SK-N-SH (cell line): ENCODE results near the gene UNK. TPM values are rescaled to one million over a fixed set of nuclear protein-coding genes. Genes with fewer than 3 reads are reported as not detected.

Source experiments
- CTCF ChIA-PET: fragments of 300-600, 350-600 bp; formaldehyde crosslinking; extraction: SDS; loops from one replicate; lab custom pipeline; 2021; lab: Yijun Ruan, JAX
- POLR2A ChIA-PET: fragments of 350-600 bp; sonication (Branson Sonifier 250); formaldehyde crosslinking; extraction: SDS; loops from one replicate; lab custom pipeline; 2020; ENCODE audit warnings: antibody characterized with exemption, inconsistent platforms; lab: Yijun Ruan, JAX
- DNase-seq: peaks from one replicate; pipeline ENCODE4 v3.0.0; 2012
- H2AFZ ChIP-seq: fragments of 200-600 bp; sonication (generic); 2 replicates; pipeline ENCODE4 v1.8.1; 2016; ENCODE audit warnings: antibody characterized with exemption, mild to moderate bottlenecking, low read depth
- H3F3A ChIP-seq: fragments of 200-600 bp; sonication (generic); replicated peaks from 2 replicates; pipeline ENCODE3; 2016; ENCODE audit warnings: antibody characterized with exemption, mild to moderate bottlenecking; ENCODE audit not compliant: insufficient read depth
- H3K27ac ChIP-seq, 2 experiments: fragments of 200-500 bp in 1 of 2; fragments of 200-600 bp in 1 of 2; sonication (Bioruptor generic) in 1 of 2; sonication (generic), shearing (Covaris generic) in 1 of 2; 2 replicates each; pipeline versions ENCODE4 v1.5.1 to v1.6.1; 2014 to 2016; ENCODE audit warnings: low read depth in 2 of 2, inconsistent platforms in 1 of 2, low read length in 1 of 2, mild to moderate bottlenecking in 1 of 2, mixed read lengths in 1 of 2
- H3K27me3 ChIP-seq: fragments of 200-600 bp; sonication (generic), shearing (Covaris generic); 2 replicates; pipeline ENCODE4 v1.6.1; 2016; ENCODE audit warnings: mixed run types; ENCODE audit not compliant: insufficient read depth
- H3K36me3 ChIP-seq, 2 experiments: fragments of 200-500 bp in 1 of 2; fragments of 200-600 bp in 1 of 2; sonication (Bioruptor generic) in 1 of 2; sonication (generic) in 1 of 2; replicated peaks in 1 of 2; 2 replicates each; pipeline versions ENCODE3 to v1.5.1; 2014 to 2016; ENCODE audit warnings: low read length in 1 of 2, mild to moderate bottlenecking in 1 of 2; ENCODE audit not compliant: insufficient read depth in 2 of 2, control insufficient read depth in 1 of 2
- H3K4me1 ChIP-seq, 2 experiments: fragments of 200-500 bp in 1 of 2; fragments of 200-600 bp in 1 of 2; sonication (Bioruptor generic) in 1 of 2; sonication (generic), shearing (Covaris generic) in 1 of 2; 2 replicates each; pipeline versions ENCODE4 v1.5.1 to v1.6.1; 2014 to 2016; ENCODE audit warnings: low read depth in 1 of 2, low read length in 1 of 2, mixed run types in 1 of 2; ENCODE audit not compliant: insufficient read depth in 2 of 2, control insufficient read depth in 1 of 2
- H3K4me2 ChIP-seq: fragments of 200-600 bp; sonication (generic), shearing (Covaris generic); 2 replicates; pipeline ENCODE4 v1.6.1; 2017; ENCODE audit warnings: mixed run types
- H3K4me3 ChIP-seq, 2 experiments: fragments of 200-500 bp in 1 of 2; fragments of 200-600 bp in 1 of 2; sonication (Bioruptor generic) in 1 of 2; sonication (generic), shearing (Covaris generic) in 1 of 2; 2 replicates each; pipeline versions ENCODE4 v1.5.1 to v1.8.1; 2014 to 2016; ENCODE audit warnings: low read depth in 2 of 2, inconsistent platforms in 1 of 2, low read length in 1 of 2, mild to moderate bottlenecking in 1 of 2, mixed read lengths in 1 of 2, moderate library complexity in 1 of 2
- H3K79me2 ChIP-seq: fragments of 200-600 bp; sonication (generic); 2 replicates; pipeline ENCODE4 v1.8.1; 2017; ENCODE audit warnings: mild to moderate bottlenecking; ENCODE audit not compliant: insufficient read depth
- H3K9ac ChIP-seq: fragments of 200-600 bp; sonication (generic); 2 replicates; pipeline ENCODE4 v1.6.1; 2017; ENCODE audit warnings: mixed run types
- H3K9me2 ChIP-seq: fragments of 200-600 bp; sonication (generic); 2 replicates; pipeline ENCODE4 v1.6.1; 2017; ENCODE audit warnings: mixed run types
- H3K9me3 ChIP-seq: fragments of 200-600 bp; sonication (generic); 2 replicates; pipeline ENCODE4 v1.6.1; 2017; ENCODE audit warnings: mixed run types, mild to moderate bottlenecking, moderate library complexity
- H4K20me1 ChIP-seq: fragments of 200-600 bp; sonication (generic); 2 replicates; pipeline ENCODE4 v1.6.1; 2017; ENCODE audit warnings: mild to moderate bottlenecking, mixed run types; ENCODE audit not compliant: insufficient read depth
- CHD2 ChIP-seq: fragments of 150-350 bp; IDR thresholded peaks from 2 replicates; pipeline ENCODE4 v1.6.1; 2018; ENCODE audit warnings: low read length; ENCODE audit not compliant: partially characterized antibody
- FOXJ3 ChIP-seq: sonication (generic); formaldehyde crosslinking; IDR thresholded peaks from 2 replicates; pipeline ENCODE4 v1.5.1; 2020; ENCODE audit warnings: mild to moderate bottlenecking, missing genetic modification reagents
- FOXM1 ChIP-seq: IDR thresholded peaks from 2 replicates; pipeline ENCODE4 v1.4.0; 2012; ENCODE audit warnings: low read depth, mild to moderate bottlenecking
- IRF3 ChIP-seq: fragments of 150-350 bp; IDR thresholded peaks from 2 replicates; pipeline ENCODE4 v1.6.1; 2016; ENCODE audit warnings: mild to moderate bottlenecking, low read depth, low read length
- JUND ChIP-seq: IDR thresholded peaks from 2 replicates; pipeline ENCODE4 v1.4.0; 2012
- MEF2A ChIP-seq: IDR thresholded peaks from 2 replicates; pipeline ENCODE4 v1.4.0; 2012; ENCODE audit warnings: low read depth, borderline replicate concordance
- NFIC ChIP-seq: IDR thresholded peaks from 2 replicates; pipeline ENCODE4 v1.4.0; 2012; ENCODE audit warnings: borderline replicate concordance
- NRF1 ChIP-seq: IDR thresholded peaks from 2 replicates; pipeline ENCODE4 v1.6.1; 2012; ENCODE audit warnings: low read depth, mild to moderate bottlenecking, low read length
- PBX3 ChIP-seq: IDR thresholded peaks from 2 replicates; pipeline ENCODE4; 2012
- POLR2AphosphoS5 ChIP-seq: IDR thresholded peaks from 2 replicates; pipeline ENCODE4 v1.6.1; 2012; ENCODE audit warnings: low read depth, low read length
- RCOR1 ChIP-seq: fragments of 150-350 bp; IDR thresholded peaks from 2 replicates; pipeline ENCODE4 v1.6.1; 2017; ENCODE audit warnings: antibody characterized with exemption, low read length
- RFX5 ChIP-seq: IDR thresholded peaks from 2 replicates; pipeline ENCODE4 v1.6.1; 2012; ENCODE audit warnings: mild to moderate bottlenecking, improper control_type of control experiment, low read length
- RXRA ChIP-seq: IDR thresholded peaks from 2 replicates; pipeline ENCODE4 v1.4.0; 2012; ENCODE audit warnings: low read depth, mild to moderate bottlenecking, borderline replicate concordance
- SIN3A ChIP-seq: IDR thresholded peaks from 2 replicates; pipeline ENCODE4 v1.6.1; 2012; ENCODE audit warnings: low read depth, mild to moderate bottlenecking, low read length, moderate library complexity, borderline replicate concordance
- SMC3 ChIP-seq: IDR thresholded peaks from 2 replicates; pipeline ENCODE4 v1.6.1; 2012; ENCODE audit warnings: low read depth, low read length, improper control_type of control experiment
- TCF12 ChIP-seq: IDR thresholded peaks from 2 replicates; pipeline ENCODE4 v1.4.0; 2012
- USF2 ChIP-seq: fragments of 150-350 bp; IDR thresholded peaks from 2 replicates; pipeline ENCODE4 v1.6.1; 2017; ENCODE audit warnings: antibody characterized with exemption, low read length, low read depth, borderline replicate concordance
- YY1 ChIP-seq: IDR thresholded peaks from 2 replicates; pipeline ENCODE4 v1.4.0; 2012; ENCODE audit warnings: low read depth, mild to moderate bottlenecking
- ZBTB33 ChIP-seq: IDR thresholded peaks from 2 replicates; pipeline ENCODE4 v1.4.0; 2012; ENCODE audit warnings: low read depth, borderline replicate concordance
- WGBS: methylation state at CpG from one replicate; pipeline ENCODE4 v1.1.6; 2017; ENCODE audit warnings: low lambda C conversion rate; 5-methylcytosine and 5-hydroxymethylcytosine counted together
- polyA plus RNA-seq, 3 experiments: library from polyadenylated mRNA; depleted of rRNA; stranded (reverse); fragments of >200 nt; gene quantifications; 2 replicates each; pipeline ENCODE4 v1.2.3, GENCODE V29; 2012

UNK gene
- polyA plus RNA-seq, 1 of the 3 experiments (the other 2 are of a cell fraction), result 24.8 TPM

- no peak overlapping the region for H3K9ac ChIP-seq
- no peaks in the 10 kb centered on the region for H3K9me3 ChIP-seq
- no peaks in the 10 kb centered on the region for H4K20me1 ChIP-seq
- no peak overlapping the region for H3K4me3 ChIP-seq
- H2AFZ ChIP-seq, result no peak overlapping the region
- no peaks in the 10 kb centered on the region for H3F3A ChIP-seq
- H3K27ac ChIP-seq, result peak overlapping the region in 1 of 2 experiments; percentile 30; a peak in 1 of 4 replicates
- no peaks in the 10 kb centered on the region for H3K27me3 ChIP-seq
- H3K36me3 ChIP-seq, result peaks cover 5 to 26% of the 10 kb centered on the region in 2 experiments
- peaks cover 0 to 6% of the 10 kb centered on the region in 2 experiments; a peak in 1 of 4 replicates for H3K4me1 ChIP-seq
- peak; percentile 27 for DNase-seq
- H3K9me2 ChIP-seq, result no peaks in the 10 kb centered on the region
- POLR2A ChIA-PET, result interaction anchor here (0.9 to 2.4 kb wide), 7 partner anchors 10 to 33 kb away, joined by 3 to 12 read pairs (median 3); partner anchors contain the start of gene UNK
- no peak for TF ChIP-seq FOXJ3 (CRISPR knock-in tag)
- TF ChIP-seq SIN3A, result no peak
- no peak for TF ChIP-seq IRF3
- TF ChIP-seq CHD2, result no peak
- no peak for TF ChIP-seq JUND
- TF ChIP-seq USF2, result no peak
- no peak for TF ChIP-seq TCF12
- TF ChIP-seq SMC3, result no peak
- TF ChIP-seq POLR2AphosphoS5, result no peak
- no peak for TF ChIP-seq RXRA
- no peak for TF ChIP-seq YY1
- no peak for TF ChIP-seq PBX3
- no peak for TF ChIP-seq RFX5
- no peak for TF ChIP-seq NFIC
- no peak for TF ChIP-seq MEF2A
- TF ChIP-seq FOXM1, result no peak
- no peak for TF ChIP-seq NRF1
- TF ChIP-seq RCOR1, result no peak
- no peak for TF ChIP-seq ZBTB33
- CTCF ChIA-PET, result interaction anchor here (0.8 to 3.1 kb wide), 9 partner anchors 10 to 61 kb away, joined by 3 to 18 read pairs (median 3); no protein-coding TSS in a partner anchor
- H3K4me2 ChIP-seq, result no peak overlapping the region
- WGBS, result 83% methylated on average over 18 of the region's 18 CpGs
- H3K79me2 ChIP-seq, result peaks cover 32% of the 10 kb centered on the region; the same call in 1 of the 2 replicates
Observed at GRCh38 chr17:75808905-75809621, 24.5 kb downstream of the UNK start.
